Measurements from ENCODE around the gene TENM3.

- TF ChIP-seq POLR2A (IDR thresholded peaks at IDR 0.05) (no peak), CTCF (IDR thresholded peaks at IDR 0.05) (no peak)
Observed at GRCh38 chr4:182418054-182418734, 175.0 kb downstream of the TENM3 start.

All from testis (tissue), 2 donors.